Astrocyte of the spinal cord (primary cell): ENCODE results near the gene SPSB2.

Source experiments
- DNase-seq: peaks from one replicate; pipeline ENCODE4 v3.0.0; 2011; ENCODE audit warnings: low read depth, low spot score
- H3K4me3 ChIP-seq: 2 replicates; pipeline ENCODE4 v1.5.1; 2011; ENCODE audit warnings: low read depth, mild to moderate bottlenecking, low read length, moderate library complexity
- CTCF ChIP-seq: IDR thresholded peaks from 2 replicates; pipeline ENCODE4 v1.5.1; 2012; ENCODE audit warnings: low read depth, mild to moderate bottlenecking, low read length, inconsistent platforms
- in situ Hi-C: cut with HindIII; loops from 2 replicates; pipeline ENCODE4 v1.10.0; 2017; ENCODE audit warnings: low sequenced_read_pairs

Gene SPSB2

GRCh38 chr12:6847676-6848075, 25.4 kb downstream of the SPSB2 start:
- no peak overlapping the region for H3K4me3 ChIP-seq
- no peak for DNase-seq
- no peak for TF ChIP-seq CTCF
- in situ Hi-C loops, result no loop called here

GRCh38 chr12:6846316-6846869, 26.7 kb downstream of the SPSB2 start:
- TF ChIP-seq CTCF, result no peak
- in situ Hi-C loops, result no loop called here
- no peak overlapping the region for H3K4me3 ChIP-seq

GRCh38 chr12:6845395-6845794, 27.7 kb downstream of the SPSB2 start:
- TF ChIP-seq CTCF, result no peak
- no peak for DNase-seq
- in situ Hi-C loops, result no loop called here
- no peak overlapping the region for H3K4me3 ChIP-seq

More at GRCh38 chr12:6846316-6846869, 26.7 kb downstream of the SPSB2 start:
- DNase-seq, result no peak

- no peak for DNase-seq
- in situ Hi-C loops, result no loop called here
- TF ChIP-seq CTCF, result no peak
- no peak overlapping the region for H3K4me3 ChIP-seq
Measured at GRCh38 chr12:6843118-6843902, 29.8 kb downstream of the SPSB2 start.

- TF ChIP-seq CTCF, result no peak
- in situ Hi-C loops, result no loop called here
- H3K4me3 ChIP-seq, result no peak overlapping the region
- DNase-seq, result no peak
Measured at GRCh38 chr12:6842075-6842474, 31.0 kb downstream of the SPSB2 start.

- in situ Hi-C loops, result no loop called here
- DNase-seq, result no peak
- no peak for TF ChIP-seq CTCF
- no peak within 1 kb of the TSS for H3K4me3 ChIP-seq
Measured at GRCh38 chr12:6840761-6841515, 32.2 kb downstream of the SPSB2 start, which contains the start of gene GNB3. GNB3 (plus strand) TSS chr12:6840925; CDS start chr12:6841288, 363 bp downstream.
